Endothelial cell of umbilical vein (primary cell): ENCODE data around the gene MRPS23. TPM values are rescaled to one million over a fixed set of nuclear protein-coding genes. Genes with fewer than 3 reads are reported as not detected.

Experiments
- BruUV-seq: library from RNA; stranded (reverse); fragments of 400-500 nt; replicated peaks from 2 replicates; lab custom pipeline; 2021; lab: Mats Ljungman, UMichigan
- CTCF ChIA-PET: fragments of 300-600, 350-600 bp; sonication (Branson Sonifier 250); formaldehyde crosslinking; loops from one replicate; lab custom pipeline; 2021; ENCODE audit warnings: antibody characterized with exemption, inconsistent platforms; lab: Charles Lee
- POLR2A ChIA-PET: fragments of 300-600, 350-600 bp; sonication (Branson Sonifier 250); formaldehyde crosslinking; loops from one replicate; lab custom pipeline; 2021; ENCODE audit warnings: antibody characterized with exemption, inconsistent platforms; lab: Charles Lee
- DNase-seq: peaks from one replicate; pipeline ENCODE4 v3.0.0-alpha.2; 2011; ENCODE audit warnings: low read depth, low spot score
- FAIRE-seq: peaks from 2 replicates; lab custom pipeline; 2011; peaks lifted over from hg19 to GRCh38; lab: Jason Lieb, UNC
- H2AFZ ChIP-seq: 2 replicates; pipeline ENCODE4 v1.6.0; 2012; ENCODE audit warnings: low read depth, low read length, control low read depth, inconsistent platforms
- H3K27ac ChIP-seq: 2 replicates; pipeline ENCODE4 v1.5.1; 2011; ENCODE audit warnings: low read depth, mild to moderate bottlenecking, control low read depth, low read length, moderate library complexity; ENCODE audit not compliant: insufficient read depth
- H3K27me3 ChIP-seq, 2 experiments: 2 replicates each; pipeline versions ENCODE4 v1.6.0 to v1.6.1; 2011; ENCODE audit warnings: low read length in 2 of 2, mixed read lengths in 1 of 2; ENCODE audit not compliant: control insufficient read depth in 2 of 2, insufficient read depth in 2 of 2
- H3K36me3 ChIP-seq, 2 experiments: 2 replicates in 1 of 2; 3 replicates in 1 of 2; pipeline ENCODE4 v1.5.1; 2011; ENCODE audit warnings: low read length in 2 of 2, mild to moderate bottlenecking in 1 of 2, moderate library complexity in 1 of 2; ENCODE audit not compliant: control insufficient read depth in 2 of 2, insufficient read depth in 2 of 2; ENCODE audit errors: extremely low read depth in 1 of 2
- H3K4me1 ChIP-seq: 3 replicates; pipeline ENCODE4 v1.5.1; 2011; ENCODE audit warnings: mild to moderate bottlenecking, low read length; ENCODE audit not compliant: control insufficient read depth, insufficient read depth; ENCODE audit errors: extremely low read depth
- H3K4me2 ChIP-seq: 2 replicates; pipeline ENCODE4 v1.6.1; 2011; ENCODE audit warnings: low read length, control low read depth, mixed read lengths; ENCODE audit not compliant: insufficient read depth
- H3K4me3 ChIP-seq, 3 experiments: fragments of 200-600 bp in 1 of 3; sonication (generic), shearing (Covaris generic) in 1 of 3; replicated peaks in 1 of 3; 2 replicates each; pipeline ENCODE4 v1.5.1; 2011 to 2016; ENCODE audit warnings: control low read depth in 3 of 3, low read length in 3 of 3, mild to moderate bottlenecking in 2 of 3, inconsistent platforms in 1 of 3, low read depth in 1 of 3, moderate library complexity in 1 of 3; ENCODE audit not compliant: insufficient read depth in 1 of 3
- H3K79me2 ChIP-seq: 2 replicates; pipeline ENCODE4 v1.6.0; 2012; ENCODE audit warnings: low read length, inconsistent platforms; ENCODE audit not compliant: control insufficient read depth, insufficient read depth
- H3K9ac ChIP-seq: replicated peaks from 2 replicates; pipeline ENCODE3; 2011; ENCODE audit warnings: low read length, control low read depth; ENCODE audit not compliant: insufficient read depth; ENCODE audit errors: extremely low read depth
- H3K9me1 ChIP-seq: replicated peaks from 3 replicates; pipeline ENCODE4 v1.6.0; 2011; ENCODE audit warnings: mild to moderate bottlenecking, low read length; ENCODE audit not compliant: control insufficient read depth, insufficient read depth; ENCODE audit errors: extremely low read depth
- H3K9me3 ChIP-seq: replicated peaks from 2 replicates; pipeline ENCODE4 v1.5.1; 2012; ENCODE audit warnings: low read length, inconsistent platforms; ENCODE audit not compliant: control insufficient read depth, insufficient read depth
- H4K20me1 ChIP-seq: replicated peaks from 2 replicates; pipeline ENCODE3; 2011; ENCODE audit warnings: mild to moderate bottlenecking, low read length; ENCODE audit not compliant: control insufficient read depth, insufficient read depth; ENCODE audit errors: extremely low read depth
- EZH2 ChIP-seq: IDR thresholded peaks from 2 replicates; pipeline ENCODE4 v1.6.1; 2012; ENCODE audit warnings: borderline replicate concordance, low read depth, mild to moderate bottlenecking, moderate library complexity, low read length, inconsistent platforms; ENCODE audit not compliant: severe bottlenecking
- FOS ChIP-seq: IDR thresholded peaks from 2 replicates; pipeline ENCODE4 v1.6.1; 2011; ENCODE audit warnings: mild to moderate bottlenecking, low read length, moderate library complexity, borderline replicate concordance; ENCODE audit not compliant: insufficient read depth
- GATA2 ChIP-seq: IDR thresholded peaks from 2 replicates; pipeline ENCODE4 v1.7.0; 2011; ENCODE audit warnings: low read depth, mild to moderate bottlenecking, moderate library complexity, mixed read lengths, low read length; ENCODE audit not compliant: insufficient read length, insufficient read depth
- JUN ChIP-seq: IDR thresholded peaks from 2 replicates; pipeline ENCODE4 v1.6.1; 2011; ENCODE audit warnings: borderline replicate concordance, low read depth; ENCODE audit not compliant: insufficient read length, insufficient read depth
- MYC ChIP-seq: IDR thresholded peaks from one replicate; pipeline ENCODE4 v1.6.1; 2011; ENCODE audit warnings: mild to moderate bottlenecking, low read depth, low read length
- POLR2A ChIP-seq: IDR thresholded peaks from 2 replicates; pipeline ENCODE4 v1.6.1; 2012; ENCODE audit warnings: low read depth, mild to moderate bottlenecking, control low read depth, low read length
- POLR2AphosphoS5 ChIP-seq: IDR thresholded peaks from 2 replicates; pipeline ENCODE4 v1.6.1; 2012; ENCODE audit warnings: low read depth, mild to moderate bottlenecking, control low read depth, low read length, moderate library complexity; ENCODE audit not compliant: insufficient read depth
- dilution Hi-C: fragments of 300-500 bp; cut with MboI; formaldehyde crosslinking; loops from one replicate; pipeline ENCODE4 v1.15.0; 2019; ENCODE audit warnings: low sequenced_read_pairs; ENCODE audit not compliant: extremely low pct_ligation_motif_present
- intact Hi-C: fragments of 100-400 bp; cut with micrococcal nuclease; formaldehyde crosslinking; loops from one replicate; pipeline ENCODE4 v1.10.0; 2022
- polyA plus RNA-seq, 4 experiments: library from polyadenylated mRNA; depleted of rRNA in 3 of 4; stranded (reverse) in 3 of 4; unstranded in 1 of 4; fragments of >200 nt; gene quantifications; 2 replicates each; pipeline versions ENCODE4 v1.2.1 to v1.2.3, GENCODE V29; 2011 to 2012; ENCODE audit warnings: missing spikeins in 1 of 4
- total RNA-seq: library from RNA; stranded (reverse); gene quantifications from 2 replicates; pipeline ENCODE4 v1.2.3, GENCODE V29; 2021
- TF ChIP-seq, protein P1 (sequence below): IDR thresholded peaks from 2 replicates; pipeline ENCODE4 v1.6.1; 2011; ENCODE audit not compliant: insufficient read depth, insufficient read length
- TF ChIP-seq, protein P2 (sequence below), 2 donors: IDR thresholded peaks; 1 replicate in 1 of 2; 2 replicates in 1 of 2; pipeline ENCODE4 v1.5.1; 2011; ENCODE audit warnings: low read length in 2 of 2, mild to moderate bottlenecking in 2 of 2, moderate library complexity in 2 of 2, control low read depth in 1 of 2, inconsistent platforms in 1 of 2, low read depth in 1 of 2; ENCODE audit not compliant: insufficient read depth in 1 of 2; ENCODE audit errors: extremely low read depth in 1 of 2

Gene MRPS23
- total and polyA plus RNA-seq, 2 donors (not counting 3 experiments of a cell fraction or from before 2014, with no cell fraction given) = 39.9 to 46.2 TPM

DNA sequence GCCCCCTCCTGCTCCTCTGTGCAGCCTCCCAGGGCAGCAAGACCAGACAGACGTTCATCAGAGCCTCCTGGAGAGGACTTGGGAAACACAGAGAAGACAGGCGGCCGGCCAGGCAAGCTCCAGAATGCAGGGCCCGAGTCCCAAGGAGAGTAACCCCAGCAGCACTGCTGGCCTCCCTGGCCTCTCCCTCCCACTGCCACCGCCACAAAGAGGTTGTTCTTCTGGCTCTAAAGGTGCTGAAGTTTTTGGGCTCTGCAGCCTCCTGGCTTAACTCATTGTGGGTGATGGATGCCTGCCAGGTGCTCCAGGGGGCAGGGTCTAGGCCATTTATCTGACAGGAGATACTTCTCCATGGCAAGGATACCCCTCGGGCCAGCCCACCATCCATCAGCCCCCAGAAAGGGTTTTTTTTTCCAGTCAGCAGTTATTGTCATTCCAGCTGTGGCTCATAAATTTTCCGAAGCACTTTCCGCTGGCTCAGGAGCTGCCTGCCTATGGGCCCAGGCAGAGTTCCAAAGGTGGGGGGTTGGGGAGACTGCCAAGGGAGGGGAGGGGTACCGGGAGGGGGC is 32.0 kb upstream of the MRPS23 start:
- no peak for TF ChIP-seq GATA2
- TF ChIP-seq POLR2AphosphoS5 = no peak
- TF ChIP-seq, protein P1, sequence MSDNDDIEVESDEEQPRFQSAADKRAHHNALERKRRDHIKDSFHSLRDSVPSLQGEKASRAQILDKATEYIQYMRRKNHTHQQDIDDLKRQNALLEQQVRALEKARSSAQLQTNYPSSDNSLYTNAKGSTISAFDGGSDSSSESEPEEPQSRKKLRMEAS = no peak
- no peak for TF ChIP-seq FOS
- TF ChIP-seq, protein P2, sequence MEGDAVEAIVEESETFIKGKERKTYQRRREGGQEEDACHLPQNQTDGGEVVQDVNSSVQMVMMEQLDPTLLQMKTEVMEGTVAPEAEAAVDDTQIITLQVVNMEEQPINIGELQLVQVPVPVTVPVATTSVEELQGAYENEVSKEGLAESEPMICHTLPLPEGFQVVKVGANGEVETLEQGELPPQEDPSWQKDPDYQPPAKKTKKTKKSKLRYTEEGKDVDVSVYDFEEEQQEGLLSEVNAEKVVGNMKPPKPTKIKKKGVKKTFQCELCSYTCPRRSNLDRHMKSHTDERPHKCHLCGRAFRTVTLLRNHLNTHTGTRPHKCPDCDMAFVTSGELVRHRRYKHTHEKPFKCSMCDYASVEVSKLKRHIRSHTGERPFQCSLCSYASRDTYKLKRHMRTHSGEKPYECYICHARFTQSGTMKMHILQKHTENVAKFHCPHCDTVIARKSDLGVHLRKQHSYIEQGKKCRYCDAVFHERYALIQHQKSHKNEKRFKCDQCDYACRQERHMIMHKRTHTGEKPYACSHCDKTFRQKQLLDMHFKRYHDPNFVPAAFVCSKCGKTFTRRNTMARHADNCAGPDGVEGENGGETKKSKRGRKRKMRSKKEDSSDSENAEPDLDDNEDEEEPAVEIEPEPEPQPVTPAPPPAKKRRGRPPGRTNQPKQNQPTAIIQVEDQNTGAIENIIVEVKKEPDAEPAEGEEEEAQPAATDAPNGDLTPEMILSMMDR (IDR thresholded peaks at IDR 0.05; ENCODE audit: extremely low read depth in 1 of 2, insufficient read depth in 1 of 2, low read depth in 1 of 2, low read length in 2 of 2) = no peak
- no peak for TF ChIP-seq MYC
- TF ChIP-seq JUN = no peak
- TF ChIP-seq EZH2 = no peak
- TF ChIP-seq POLR2A = no peak
- H4K20me1 ChIP-seq = no peaks in the 10 kb centered on the region
- no peak overlapping the region for H2AFZ ChIP-seq
- no peaks in the 10 kb centered on the region for H3K9me1 ChIP-seq
- no peak for DNase-seq
- no peak overlapping the region for H3K27ac ChIP-seq
- dilution Hi-C loops (no loop called here), intact Hi-C loops (no loop called here)
- H3K27me3 ChIP-seq = no peaks in the 10 kb centered on the region
- peaks cover 23% of the 10 kb centered on the region for H3K4me1 ChIP-seq
- BruUV-seq = no TSS peak
- POLR2A ChIA-PET = no interaction called here
- FAIRE-seq = no peak
- H3K4me3 ChIP-seq = no peak overlapping the region
- no peak overlapping the region for H3K9ac ChIP-seq
- H3K4me2 ChIP-seq = no peak overlapping the region
- H3K9me3 ChIP-seq = no peaks in the 10 kb centered on the region
- peaks cover 3 to 4% of the 10 kb centered on the region in 2 experiments for H3K36me3 ChIP-seq
- no peaks in the 10 kb centered on the region for H3K79me2 ChIP-seq
- CTCF ChIA-PET = no interaction called here
